Stomach smooth muscle (tissue), 2 donors: ENCODE data around the gene PPP1R27.

ENCODE experiments used
- H3K27ac ChIP-seq: one replicate; pipeline ENCODE4 v1.7.0; 2013; ENCODE audit warnings: mild to moderate bottlenecking, low read length, inconsistent platforms
- H3K27me3 ChIP-seq, 2 donors: one replicate each; pipeline ENCODE4 v1.7.0; 2013; ENCODE audit warnings: low read length in 2 of 2; ENCODE audit not compliant: insufficient read depth in 2 of 2, control insufficient read depth in 1 of 2
- H3K36me3 ChIP-seq, 2 donors: one replicate each; pipeline ENCODE4 v1.7.0; 2013; ENCODE audit warnings: low read length in 2 of 2; ENCODE audit not compliant: control insufficient read depth in 2 of 2, insufficient read depth in 2 of 2
- H3K4me1 ChIP-seq: one replicate; pipeline ENCODE4 v1.7.0; 2013; ENCODE audit warnings: low read length; ENCODE audit not compliant: control insufficient read depth, insufficient read depth
- H3K4me3 ChIP-seq, 2 donors: one replicate each; pipeline ENCODE4 v1.7.0; 2013; ENCODE audit warnings: low read length in 2 of 2
- H3K9ac ChIP-seq, 2 donors: one replicate each; pipeline ENCODE4 v1.7.0; 2013; ENCODE audit warnings: low read length in 2 of 2, mild to moderate bottlenecking in 1 of 2
- H3K9me3 ChIP-seq, 2 donors: one replicate each; pipeline ENCODE4 v1.7.0; 2013; ENCODE audit warnings: low read length in 2 of 2; ENCODE audit not compliant: control insufficient read depth in 2 of 2
- donor health status: healthy.
- donor health status: Pancreatic carcinoma.

Gene PPP1R27

GRCh38 chr17:81825841-81826466 is 8.9 kb downstream of the PPP1R27 start:
- H3K9me3 ChIP-seq = no peaks in the 10 kb centered on the region
- no peaks in the 10 kb centered on the region for H3K27me3 ChIP-seq
- H3K27ac ChIP-seq = no peak overlapping the region
- H3K4me3 ChIP-seq = no peak overlapping the region
- H3K36me3 ChIP-seq = peaks cover 0 to 8% of the 10 kb centered on the region in 2 donors
- H3K9ac ChIP-seq = no peak overlapping the region
- H3K4me1 ChIP-seq = peaks cover 21% of the 10 kb centered on the region

- no peak overlapping the region for H3K9ac ChIP-seq
- peaks cover 18% of the 10 kb centered on the region for H3K4me1 ChIP-seq
- no peak overlapping the region for H3K27ac ChIP-seq
- H3K36me3 ChIP-seq = peaks cover 0 to 8% of the 10 kb centered on the region in 2 donors
- H3K27me3 ChIP-seq = no peaks in the 10 kb centered on the region
- H3K9me3 ChIP-seq = no peaks in the 10 kb centered on the region
- H3K4me3 ChIP-seq = no peak overlapping the region
Measured at GRCh38 chr17:81824595-81824994, 10.3 kb downstream of the PPP1R27 start.

DNA sequence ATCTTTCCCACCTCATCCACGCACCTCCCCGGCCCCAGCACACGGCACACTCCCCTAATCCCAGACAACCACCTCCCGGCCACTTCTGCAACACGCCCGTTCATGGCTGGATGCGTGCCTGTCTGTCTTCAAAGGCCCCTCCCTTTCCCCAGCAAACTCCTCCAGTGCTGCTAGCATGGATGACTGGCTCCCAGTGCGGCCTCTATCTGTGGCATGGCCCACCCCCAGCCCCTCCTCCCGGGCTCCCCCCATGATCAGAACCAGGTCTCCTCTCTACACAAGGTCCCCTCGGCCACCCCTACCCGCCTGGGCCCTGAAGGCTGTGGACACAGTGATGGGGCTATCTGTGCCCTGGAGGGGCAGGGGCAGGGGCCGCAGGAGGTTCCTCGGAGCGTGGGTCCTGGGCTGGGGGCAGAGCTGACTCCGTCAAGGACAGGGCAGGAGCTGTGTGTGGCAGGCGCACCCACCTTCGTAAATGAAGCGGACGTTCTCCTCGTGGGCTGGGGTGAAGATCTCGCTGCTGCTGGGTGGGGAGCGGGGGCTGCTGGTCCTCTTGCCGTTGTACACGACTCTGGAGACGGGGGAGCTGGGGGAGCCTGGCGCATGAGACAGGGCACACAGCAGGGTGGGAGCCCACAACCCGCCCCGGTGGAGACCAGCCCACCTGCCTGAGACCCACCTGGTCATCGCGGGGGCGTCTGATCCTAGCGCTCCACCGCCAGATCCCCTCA is 10.9 kb downstream of the PPP1R27 start:
- no peak overlapping the region for H3K27ac ChIP-seq

DNA sequence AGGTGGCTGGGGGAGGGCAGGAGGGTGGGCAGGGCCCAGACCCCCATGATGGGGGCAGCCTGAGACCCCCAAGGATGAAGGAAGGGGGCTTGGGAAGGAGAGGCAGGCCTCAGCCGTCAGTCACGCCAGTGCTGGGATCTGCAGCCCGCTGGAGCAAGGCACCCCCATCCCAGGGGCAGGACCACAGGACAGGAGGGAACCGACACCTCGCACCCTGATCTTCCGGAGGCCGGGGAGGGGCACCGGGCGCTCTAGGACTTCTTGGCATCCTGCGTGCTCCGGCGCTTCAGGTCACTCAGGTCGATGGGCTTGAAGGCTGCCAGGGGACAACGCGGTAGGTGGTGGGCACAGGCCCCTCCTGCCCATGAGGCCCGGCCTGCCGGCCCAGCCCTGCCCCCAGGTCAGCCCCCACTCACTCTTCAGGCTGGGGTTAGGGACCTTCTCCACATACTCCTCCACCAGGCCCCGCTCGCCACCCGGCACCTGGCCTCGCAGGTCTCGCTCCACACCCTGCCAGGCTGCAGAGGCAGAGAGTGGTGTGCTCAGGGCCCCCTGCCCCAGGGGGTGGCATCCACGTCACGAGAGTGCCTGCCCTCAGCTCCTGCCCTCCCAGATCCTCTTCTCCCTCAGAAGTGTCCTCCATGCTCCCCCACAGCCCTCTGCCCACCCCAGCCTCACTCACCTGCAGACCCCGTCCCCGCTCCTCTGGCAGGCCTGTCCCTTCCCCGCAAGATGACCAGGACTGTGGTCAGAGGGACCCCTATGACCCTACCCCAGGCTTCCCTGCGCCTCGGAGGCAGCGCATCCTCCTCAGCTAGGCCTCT is 11.6 kb downstream of the PPP1R27 start:
- H3K9me3 ChIP-seq = no peaks in the 10 kb centered on the region
- H3K27me3 ChIP-seq = peaks cover 4 to 5% of the 10 kb centered on the region in 2 donors
- no peak overlapping the region for H3K9ac ChIP-seq
- H3K27ac ChIP-seq = peak overlapping the region; percentile 84
- peaks cover 18% of the 10 kb centered on the region for H3K4me1 ChIP-seq
- peaks cover 0 to 8% of the 10 kb centered on the region in 2 donors for H3K36me3 ChIP-seq
- H3K4me3 ChIP-seq = no peak overlapping the region

More for the DNA sequence above, 10.9 kb downstream of the PPP1R27 start:
- H3K36me3 ChIP-seq = peaks cover 0 to 8% of the 10 kb centered on the region in 2 donors
- H3K27me3 ChIP-seq = peaks cover 4 to 5% of the 10 kb centered on the region in 2 donors
- peaks cover 18% of the 10 kb centered on the region for H3K4me1 ChIP-seq
- H3K9me3 ChIP-seq = no peaks in the 10 kb centered on the region
- no peak overlapping the region for H3K4me3 ChIP-seq
- H3K9ac ChIP-seq = no peak overlapping the region

- H3K9ac ChIP-seq = peak overlapping the region; percentile 55 to 57
- H3K27ac ChIP-seq = peak overlapping the region; percentile 84
- no peak overlapping the region for H3K4me3 ChIP-seq
Measured at GRCh38 chr17:81822312-81822637, 12.6 kb downstream of the PPP1R27 start.

GRCh38 chr17:81821603-81822311 is 13.1 kb downstream of the PPP1R27 start:
- peak overlapping the region in 1 of 2 donors; percentile 52 for H3K4me3 ChIP-seq

More at GRCh38 chr17:81822312-81822637, 12.6 kb downstream of the PPP1R27 start:
- peaks cover 5 to 7% of the 10 kb centered on the region in 2 donors for H3K27me3 ChIP-seq
- peaks cover 18% of the 10 kb centered on the region for H3K4me1 ChIP-seq
- H3K36me3 ChIP-seq = peaks cover 0 to 8% of the 10 kb centered on the region in 2 donors
- no peaks in the 10 kb centered on the region for H3K9me3 ChIP-seq

GRCh38 chr17:81821147-81821546 is 13.7 kb downstream of the PPP1R27 start:
- H3K4me1 ChIP-seq = peaks cover 18% of the 10 kb centered on the region
- H3K27ac ChIP-seq = peak overlapping the region; percentile 84
- peaks cover 0 to 8% of the 10 kb centered on the region in 2 donors for H3K36me3 ChIP-seq
- no peak overlapping the region for H3K9ac ChIP-seq
- peak overlapping the region in 1 of 2 donors; percentile 52 for H3K4me3 ChIP-seq
- H3K27me3 ChIP-seq = peaks cover 7% of the 10 kb centered on the region in 2 donors
- H3K9me3 ChIP-seq = no peaks in the 10 kb centered on the region

More at GRCh38 chr17:81821603-81822311, 13.1 kb downstream of the PPP1R27 start:
- H3K4me1 ChIP-seq = peaks cover 18% of the 10 kb centered on the region
- peaks cover 5 to 7% of the 10 kb centered on the region in 2 donors for H3K27me3 ChIP-seq
- H3K27ac ChIP-seq = peak overlapping the region; percentile 84
- peak overlapping the region; percentile 55 to 57 for H3K9ac ChIP-seq
- H3K9me3 ChIP-seq = no peaks in the 10 kb centered on the region
- H3K36me3 ChIP-seq = peaks cover 0 to 8% of the 10 kb centered on the region in 2 donors

- peaks cover 14% of the 10 kb centered on the region for H3K4me1 ChIP-seq
- H3K27me3 ChIP-seq = peaks cover 7 to 8% of the 10 kb centered on the region in 2 donors
- no peak overlapping the region for H3K27ac ChIP-seq
- H3K9ac ChIP-seq = no peak overlapping the region
- peaks cover 0 to 8% of the 10 kb centered on the region in 2 donors for H3K36me3 ChIP-seq
- no peaks in the 10 kb centered on the region for H3K9me3 ChIP-seq
- no peak overlapping the region for H3K4me3 ChIP-seq
Measured at GRCh38 chr17:81819708-81820107, 15.1 kb downstream of the PPP1R27 start.

GRCh38 chr17:81817758-81818147 is 17.1 kb downstream of the PPP1R27 start:
- no peak overlapping the region for H3K9ac ChIP-seq
- H3K36me3 ChIP-seq = no peaks in the 10 kb centered on the region

GRCh38 chr17:81815646-81815986 is 19.2 kb downstream of the PPP1R27 start:
- no peaks in the 10 kb centered on the region for H3K9me3 ChIP-seq
- no peaks in the 10 kb centered on the region for H3K4me1 ChIP-seq
- no peak overlapping the region for H3K4me3 ChIP-seq
- no peak overlapping the region for H3K9ac ChIP-seq
- H3K36me3 ChIP-seq = no peaks in the 10 kb centered on the region
- no peak overlapping the region for H3K27ac ChIP-seq
- H3K27me3 ChIP-seq = peaks cover 22 to 24% of the 10 kb centered on the region in 2 donors

More at GRCh38 chr17:81817758-81818147, 17.1 kb downstream of the PPP1R27 start:
- H3K4me3 ChIP-seq = no peak overlapping the region
- peaks cover 14% of the 10 kb centered on the region for H3K4me1 ChIP-seq
- no peaks in the 10 kb centered on the region for H3K9me3 ChIP-seq
- peaks cover 8 to 14% of the 10 kb centered on the region in 2 donors for H3K27me3 ChIP-seq
- H3K27ac ChIP-seq = no peak overlapping the region
